ENCODE data around the gene DMXL2.
"Not testable (repeated sequence)": the region's sequence is repeated elsewhere in the genome, so short reads cannot be mapped to it uniquely, and the experiment has no call there.

DMXL2 gene

DNA sequence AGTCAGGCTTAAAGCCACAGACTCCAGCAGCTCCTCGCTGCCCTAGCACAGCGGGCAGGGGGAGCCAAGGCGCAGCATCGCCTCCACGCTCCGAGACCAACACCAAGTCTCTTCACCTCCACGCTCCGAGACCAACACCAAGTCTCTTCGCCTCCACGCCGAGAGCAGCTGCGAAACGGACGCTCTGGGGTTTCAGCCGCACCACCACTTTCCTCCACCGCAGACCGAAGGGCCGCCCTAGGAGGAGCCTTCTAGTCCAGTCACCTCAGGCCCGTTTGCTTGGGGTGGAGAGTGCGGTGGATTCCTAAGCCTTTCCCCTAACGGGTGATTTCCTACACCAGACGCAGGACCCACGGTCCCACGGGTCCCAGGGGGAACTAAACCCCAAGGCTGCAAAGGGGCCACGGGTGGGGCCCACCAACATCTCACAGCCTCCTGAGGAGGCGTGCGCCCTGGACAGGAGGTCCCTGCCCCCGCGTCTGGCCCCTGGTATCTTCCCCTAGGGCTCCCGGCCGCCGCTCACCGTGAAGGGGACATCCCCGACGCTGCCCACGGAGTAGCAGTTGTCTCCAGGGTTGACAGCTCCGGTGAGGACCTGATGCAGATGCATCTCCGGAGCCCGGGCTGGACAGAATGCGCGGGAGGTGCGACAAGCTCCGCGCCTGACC lies 501 bp downstream of the DMXL2 start:
- peak; percentile 55 for DNase-seq (ENCODE audit: low spot score)

DNA sequence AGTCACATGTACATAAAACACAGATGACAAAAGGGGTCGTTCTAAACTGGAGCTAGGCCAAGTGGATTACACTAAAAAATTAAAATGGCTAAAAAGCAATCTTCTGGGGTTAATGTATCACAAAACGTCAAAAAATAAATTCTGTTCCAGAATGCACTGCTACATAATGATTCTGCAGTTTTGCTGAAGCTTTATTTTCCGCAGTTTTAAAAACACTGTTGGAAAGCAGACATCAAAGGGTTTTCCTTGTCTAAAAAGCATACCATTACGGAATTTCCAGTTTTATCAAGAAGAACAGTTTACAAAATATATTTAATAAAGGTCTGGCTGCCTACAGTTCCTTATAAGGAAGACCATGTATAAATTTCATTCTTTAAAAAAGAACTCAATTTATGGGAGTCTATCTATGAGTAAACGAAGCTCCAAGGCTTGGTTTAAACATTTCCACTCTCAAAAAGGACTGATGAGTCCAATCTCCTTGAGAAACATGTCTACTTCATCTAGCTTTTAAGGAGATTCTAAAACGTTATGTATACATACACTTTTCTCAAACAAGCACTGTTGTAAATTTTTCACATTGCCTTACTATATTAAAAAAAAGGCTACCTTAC lies 1.3 kb downstream of the DMXL2 start:
- no peak for DNase-seq (ENCODE audit: low spot score)

DNA sequence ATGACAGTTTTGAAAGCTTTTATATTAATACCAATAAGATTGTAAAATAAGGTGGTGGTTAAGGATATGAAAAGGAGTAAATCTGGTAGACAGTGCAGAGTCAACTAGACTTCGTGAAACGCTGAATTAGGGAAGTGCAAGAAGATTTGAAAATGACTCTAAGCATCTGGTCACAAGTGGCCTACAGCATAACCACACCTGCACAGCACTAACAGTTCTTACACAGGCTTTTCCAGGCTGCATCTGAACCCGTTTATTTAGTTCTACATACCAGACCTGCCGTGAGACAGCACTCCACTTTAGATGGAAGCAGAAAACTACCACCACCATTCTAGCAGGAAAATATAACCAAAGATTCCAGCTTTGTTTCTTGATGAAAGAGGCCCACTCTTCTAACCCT lies 1.9 kb downstream of the DMXL2 start:
- no peak for DNase-seq (ENCODE audit: low spot score)

DNA sequence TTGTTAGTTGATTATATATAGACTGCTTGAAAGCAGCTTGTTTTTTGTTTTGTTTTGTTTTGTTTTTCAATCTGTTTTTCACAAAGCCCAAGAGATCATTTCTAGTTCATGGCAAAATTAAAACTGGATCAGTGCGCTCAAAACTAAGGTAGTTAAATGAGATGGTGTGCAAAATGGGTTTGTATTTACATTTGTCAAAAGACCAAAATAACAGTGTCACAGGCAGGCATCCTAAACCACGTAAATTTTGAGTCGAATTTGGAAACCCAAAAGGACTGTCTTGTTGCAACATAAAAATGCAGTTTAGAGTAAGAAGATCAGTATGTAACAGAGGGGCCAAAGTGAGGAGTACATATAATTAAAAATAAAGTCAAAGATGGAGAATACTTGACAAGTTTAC lies 2.4 kb downstream of the DMXL2 start:
- DNase-seq (ENCODE audit: low spot score), result no peak

DNA sequence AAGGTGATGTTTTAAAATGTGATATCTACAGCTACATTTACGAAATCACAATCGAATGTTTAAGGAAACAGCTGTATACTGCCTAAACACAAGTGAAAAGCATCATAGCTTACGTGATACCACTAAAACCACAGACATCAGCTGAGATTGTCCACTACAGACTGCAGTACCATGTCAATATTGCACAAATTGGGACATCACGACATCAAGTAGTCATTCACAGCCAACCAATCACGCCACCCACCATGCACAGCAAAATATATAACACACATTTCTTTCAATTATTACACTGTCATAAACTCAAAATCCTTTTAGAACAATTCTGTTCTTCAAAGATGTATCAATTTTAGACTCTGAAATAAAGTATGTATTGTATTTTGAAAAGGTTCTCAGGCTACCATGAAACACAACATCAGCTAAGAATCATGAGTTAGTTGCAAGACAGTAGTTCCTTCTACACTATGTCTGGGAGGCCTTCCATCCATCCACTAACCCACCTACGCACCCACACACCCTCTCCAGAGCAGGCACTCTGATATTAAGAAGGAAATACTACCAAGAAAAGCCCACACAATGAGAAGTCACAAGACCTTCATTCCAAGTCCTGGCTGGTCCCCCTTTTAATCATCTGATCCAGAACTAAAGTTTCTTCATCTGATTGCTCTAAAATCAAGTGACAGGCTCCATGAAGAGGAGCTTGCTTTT lies 3.1 kb downstream of the DMXL2 start:
- no peak for DNase-seq (ENCODE audit: low spot score)

DNA sequence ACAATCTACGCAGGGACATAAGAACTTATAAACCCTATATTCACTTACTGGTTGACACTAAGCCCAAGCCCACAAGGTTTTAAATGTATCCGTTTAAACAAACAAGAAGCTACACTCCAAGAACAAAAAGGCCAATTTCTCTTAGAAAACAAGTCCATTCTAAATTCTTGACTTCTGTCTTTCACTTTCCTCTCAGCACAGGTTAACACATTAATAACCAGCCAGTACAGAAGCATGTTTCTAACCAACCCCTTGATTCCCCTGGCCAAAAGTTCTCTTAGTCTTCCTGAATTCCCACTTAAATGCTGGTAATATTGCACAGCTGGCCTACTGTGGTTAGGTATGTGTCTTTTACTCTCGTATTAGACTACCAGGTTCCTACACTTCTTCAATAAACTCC lies 4.7 kb downstream of the DMXL2 start:
- no peak for DNase-seq (ENCODE audit: low spot score)

DNA sequence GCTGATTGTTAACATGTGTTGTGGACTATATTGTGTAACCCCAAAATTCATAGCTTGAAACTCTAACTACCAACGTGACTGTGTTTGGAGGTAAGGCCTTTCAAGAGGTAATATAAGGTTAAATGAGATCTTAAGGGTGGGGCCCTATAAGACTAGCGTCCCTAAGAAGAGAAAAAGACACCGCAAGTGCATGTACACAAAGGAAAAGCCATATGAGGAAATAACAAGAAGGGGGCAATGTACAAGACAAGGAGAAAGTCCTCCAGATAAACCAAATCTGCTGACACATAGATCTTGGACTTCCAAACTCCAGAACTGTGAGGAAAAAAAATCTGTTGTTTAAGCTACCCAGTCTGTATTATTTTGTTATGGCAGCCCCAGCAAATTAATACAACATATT lies 8.6 kb downstream of the DMXL2 start:
- DNase-seq (ENCODE audit: low spot score), result no peak

DNA sequence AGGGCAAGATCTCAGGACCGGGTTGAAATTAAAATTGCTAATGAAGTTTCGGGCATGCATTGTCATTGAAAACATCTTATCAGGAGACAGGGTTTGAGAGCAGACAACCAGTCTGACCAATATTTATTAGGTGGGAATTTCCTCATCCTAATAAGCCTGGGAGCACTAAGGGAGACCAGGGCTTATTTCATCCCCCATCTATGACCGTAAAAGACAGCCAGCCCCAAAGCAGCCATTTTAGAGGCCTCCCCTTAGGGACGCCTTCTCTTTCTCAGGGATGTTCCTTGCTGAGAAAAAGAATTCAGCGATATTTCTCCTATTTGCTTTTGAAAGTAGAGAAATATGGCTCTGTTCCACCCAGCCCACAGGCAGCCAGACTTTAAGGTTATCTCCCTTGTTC lies 9.9 kb downstream of the DMXL2 start:
- DNase-seq (ENCODE audit: low spot score), result not testable (repeated sequence)

DNA sequence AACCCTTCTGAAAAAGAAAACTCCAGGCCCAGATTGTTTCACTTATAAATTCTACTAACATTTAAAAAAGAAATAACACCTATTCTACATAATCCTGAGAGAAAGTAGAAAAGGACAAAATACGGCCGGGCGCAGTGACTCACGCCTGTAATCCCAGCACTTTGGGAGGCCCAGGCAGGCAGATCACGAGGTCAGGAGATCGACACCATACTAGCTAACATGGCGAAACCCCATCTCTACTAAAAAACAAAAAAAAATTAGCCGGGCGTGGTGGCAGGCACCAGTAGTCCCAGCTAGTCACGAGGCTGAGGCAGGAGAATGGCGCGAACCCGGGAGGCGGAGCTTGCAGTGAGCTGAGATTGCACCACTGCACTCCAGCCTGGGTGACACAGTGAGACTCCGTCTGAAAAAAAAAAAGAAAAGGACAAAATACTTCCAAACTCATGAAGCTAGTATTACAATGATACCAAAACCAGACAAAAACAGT lies 19.1 kb downstream of the DMXL2 start:
- DNase-seq (ENCODE audit: low spot score), result not testable (repeated sequence)

DNA sequence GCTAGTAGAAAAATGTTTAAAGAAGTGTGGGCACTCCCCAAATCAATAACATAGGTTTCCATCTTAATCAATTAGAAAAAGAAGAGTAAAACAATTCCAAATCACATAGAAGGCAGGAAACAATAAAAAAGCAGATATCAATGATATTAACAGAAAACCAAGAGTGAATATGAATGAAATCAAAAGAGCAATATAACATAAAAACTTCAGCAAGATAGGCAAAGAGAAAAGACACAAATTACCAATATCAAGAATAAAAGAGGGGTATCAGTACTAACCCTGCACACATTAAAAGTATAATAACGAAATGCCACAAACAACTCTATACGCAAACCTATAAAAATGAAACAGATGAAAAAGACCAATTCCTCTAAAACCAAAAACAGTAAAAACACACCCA lies 19.6 kb downstream of the DMXL2 start:
- DNase-seq (ENCODE audit: low spot score), result no peak

DNA sequence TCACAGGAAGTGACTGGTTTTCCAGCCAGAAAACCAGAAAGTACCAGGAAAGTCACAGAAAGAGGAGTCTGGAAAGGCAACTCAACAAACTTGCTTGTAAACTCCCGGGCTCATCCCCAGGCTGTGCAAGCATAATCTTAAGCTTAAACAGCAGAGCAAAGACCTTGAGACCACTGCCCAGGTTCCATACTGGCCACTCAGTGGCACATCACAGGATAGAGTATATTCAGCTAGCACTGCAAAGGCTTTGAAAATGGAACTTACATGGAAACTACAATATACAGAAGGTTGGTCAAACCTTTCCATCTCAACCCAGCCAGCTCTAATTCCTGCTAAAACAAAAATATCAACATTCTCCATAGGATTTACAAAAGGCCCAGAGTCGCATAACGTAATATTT lies 20.1 kb downstream of the DMXL2 start:
- no peak for DNase-seq (ENCODE audit: low spot score)

DNA sequence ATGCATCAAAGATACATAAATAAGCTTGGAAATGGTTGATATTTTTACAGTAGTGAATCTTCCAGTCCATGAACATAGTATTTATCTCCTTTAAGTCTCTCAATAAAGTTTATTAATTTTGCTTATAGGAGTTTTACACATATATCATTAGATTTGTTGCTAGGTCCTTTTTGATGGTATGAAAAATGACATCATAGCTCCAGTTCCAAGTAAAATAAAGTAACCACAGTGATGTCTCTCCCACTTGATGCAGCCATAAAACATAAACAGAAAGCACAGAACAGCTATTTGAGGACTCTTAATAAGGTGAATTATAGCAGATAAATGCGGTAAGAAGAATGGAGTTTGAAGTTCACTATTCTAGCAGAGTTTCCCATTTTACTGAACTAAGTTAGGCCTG lies 20.8 kb downstream of the DMXL2 start:
- DNase-seq (ENCODE audit: low spot score), result no peak

DNA sequence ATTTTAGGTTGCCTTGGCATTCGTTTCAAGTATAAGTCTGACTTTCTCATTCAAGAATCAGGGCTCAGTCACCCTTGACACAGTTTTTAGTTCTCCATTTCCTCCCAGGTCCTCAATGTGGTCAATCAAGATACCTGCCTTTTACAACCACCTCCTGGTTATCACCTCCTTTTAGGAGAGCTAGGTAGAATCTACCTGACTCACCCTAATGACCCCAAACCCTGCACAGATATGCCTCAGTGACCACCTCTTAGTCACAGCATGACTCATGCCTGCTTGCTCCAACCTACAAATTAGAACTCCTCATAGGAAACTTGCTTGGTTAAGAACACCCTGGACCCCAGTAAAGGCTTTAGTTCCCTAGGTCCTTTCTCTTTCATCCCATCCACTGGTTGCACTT lies 22.5 kb downstream of the DMXL2 start:
- DNase-seq (ENCODE audit: low spot score), result no peak

DNA sequence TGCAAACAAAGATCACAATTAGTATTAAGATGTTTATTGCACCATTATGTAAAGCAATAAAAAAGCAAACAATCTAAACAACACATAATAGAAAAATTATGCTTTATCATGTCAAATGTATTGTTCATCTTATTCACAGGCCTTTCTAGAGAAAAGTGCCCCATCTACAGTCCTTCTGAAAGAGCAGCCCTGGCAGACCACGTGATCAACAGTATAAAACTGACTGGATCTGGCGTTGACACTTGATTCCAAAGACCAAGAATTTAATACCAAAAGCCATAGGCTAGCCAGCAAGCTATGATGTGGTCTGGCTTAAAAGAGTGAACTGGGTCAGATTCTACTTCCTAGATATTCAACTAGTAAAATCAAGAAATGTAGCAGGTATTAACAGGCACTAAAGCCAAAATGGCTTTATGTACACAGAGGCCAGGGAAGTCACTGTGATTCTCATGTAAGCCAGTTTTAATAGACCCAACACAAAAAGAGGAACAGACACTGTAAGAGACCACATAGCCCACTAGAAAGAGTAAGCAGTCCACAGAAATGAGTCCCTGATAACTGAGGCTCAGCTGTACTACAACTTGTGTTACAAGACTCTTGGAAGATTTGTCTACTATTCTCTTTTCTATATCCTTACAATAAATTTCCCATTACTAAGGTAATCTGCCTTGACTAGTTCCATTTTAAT lies 32.5 kb downstream of the DMXL2 start:
- DNase-seq (ENCODE audit: low spot score), result no peak

DNA sequence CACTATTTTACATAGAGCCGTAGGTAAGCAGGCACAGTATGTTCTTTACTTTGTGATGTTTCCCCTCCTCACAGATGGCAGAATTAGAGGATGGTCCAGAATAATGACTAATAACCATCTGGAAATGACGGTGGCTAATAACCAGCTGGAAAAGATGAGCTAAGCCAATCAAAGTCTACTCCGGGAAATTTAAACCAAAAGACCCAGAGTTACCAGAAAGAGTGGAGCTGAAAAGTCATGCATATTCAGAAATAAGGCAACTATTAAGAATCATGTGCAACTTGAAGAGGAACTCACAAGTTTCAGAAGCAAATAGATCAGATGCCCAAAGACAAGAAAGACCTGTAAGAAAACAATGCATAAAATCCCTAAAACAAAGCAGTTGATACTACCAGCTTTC lies 33.6 kb downstream of the DMXL2 start:
- DNase-seq (ENCODE audit: low spot score), result no peak

DNA sequence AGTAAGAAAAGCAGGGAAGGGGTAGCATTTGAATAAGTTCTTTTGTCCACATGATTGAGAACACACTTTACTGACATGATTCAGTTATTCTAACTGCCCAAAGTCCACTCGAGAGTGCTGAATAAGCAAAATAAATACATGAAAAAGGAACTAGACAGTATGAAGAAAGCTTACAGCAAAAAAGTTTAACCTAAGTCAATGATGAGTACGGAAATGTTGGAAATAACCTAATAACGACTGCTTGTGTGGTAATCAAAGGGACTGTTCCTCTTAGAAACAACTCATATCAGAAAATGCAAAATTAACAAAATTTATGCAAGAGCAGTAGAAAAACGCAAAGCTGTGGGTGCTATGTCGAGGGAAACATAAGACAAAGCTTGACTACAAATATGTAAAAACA lies 36.6 kb downstream of the DMXL2 start:
- DNase-seq (ENCODE audit: low spot score), result no peak

DNA sequence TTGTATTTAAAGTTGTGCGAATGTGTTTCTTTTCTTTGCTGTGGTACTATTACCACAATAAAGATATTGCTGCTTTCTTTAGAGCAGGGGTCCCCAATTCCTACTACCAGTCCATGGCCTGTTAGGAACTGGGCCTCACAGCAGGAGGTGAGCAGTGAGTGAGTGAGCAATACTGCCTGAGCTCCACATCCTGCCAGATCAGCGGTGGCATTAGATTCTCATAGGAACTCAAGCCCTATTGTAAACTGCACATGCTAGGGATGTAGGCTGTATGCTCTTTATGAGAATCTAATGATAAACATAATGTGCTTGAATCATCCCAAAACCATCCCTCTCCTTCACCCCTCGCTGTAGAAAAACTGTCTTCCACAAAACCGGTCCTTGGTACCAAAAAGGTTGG lies 41.6 kb downstream of the DMXL2 start:
- no peak for DNase-seq (ENCODE audit: low spot score)

DNA sequence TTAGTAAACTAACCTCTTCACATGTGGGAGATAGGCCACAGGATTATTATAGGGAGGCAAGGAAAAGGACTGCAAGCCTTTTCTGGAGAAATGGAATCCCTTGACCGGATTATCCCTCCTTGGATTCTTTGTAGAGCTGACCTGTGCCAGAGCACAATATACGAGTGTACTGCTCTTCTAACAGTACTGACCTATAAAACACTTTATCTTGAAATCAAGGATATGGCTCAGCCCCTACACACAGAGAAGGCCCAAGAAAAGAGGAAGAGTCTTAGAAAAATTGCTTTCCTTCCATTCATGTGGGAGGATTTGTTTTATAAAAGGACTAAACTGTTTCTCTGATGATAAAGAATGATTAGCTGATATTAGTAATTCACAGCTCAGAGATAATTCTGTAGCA lies 42.2 kb downstream of the DMXL2 start:
- DNase-seq (ENCODE audit: low spot score), result no peak

DNA sequence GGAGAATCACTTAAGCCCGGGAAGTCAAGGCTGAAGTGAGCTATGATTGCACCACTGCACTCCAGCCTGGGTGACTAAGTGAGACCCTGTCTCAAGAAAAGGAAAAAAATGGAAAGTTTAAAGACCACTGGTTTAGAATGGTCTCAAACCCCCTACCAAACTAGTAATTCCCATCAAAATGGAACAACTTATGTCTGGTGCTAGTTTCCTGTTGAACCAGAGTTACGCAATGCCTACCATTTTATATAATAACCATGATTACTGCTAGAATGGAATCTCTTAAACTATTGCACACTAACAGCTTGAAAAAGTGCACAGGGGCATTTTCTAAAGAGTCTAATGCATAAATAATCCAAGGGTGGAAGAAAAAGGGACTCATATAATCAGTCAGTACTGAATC lies 43.6 kb downstream of the DMXL2 start:
- DNase-seq (ENCODE audit: low spot score), result no peak

DNA sequence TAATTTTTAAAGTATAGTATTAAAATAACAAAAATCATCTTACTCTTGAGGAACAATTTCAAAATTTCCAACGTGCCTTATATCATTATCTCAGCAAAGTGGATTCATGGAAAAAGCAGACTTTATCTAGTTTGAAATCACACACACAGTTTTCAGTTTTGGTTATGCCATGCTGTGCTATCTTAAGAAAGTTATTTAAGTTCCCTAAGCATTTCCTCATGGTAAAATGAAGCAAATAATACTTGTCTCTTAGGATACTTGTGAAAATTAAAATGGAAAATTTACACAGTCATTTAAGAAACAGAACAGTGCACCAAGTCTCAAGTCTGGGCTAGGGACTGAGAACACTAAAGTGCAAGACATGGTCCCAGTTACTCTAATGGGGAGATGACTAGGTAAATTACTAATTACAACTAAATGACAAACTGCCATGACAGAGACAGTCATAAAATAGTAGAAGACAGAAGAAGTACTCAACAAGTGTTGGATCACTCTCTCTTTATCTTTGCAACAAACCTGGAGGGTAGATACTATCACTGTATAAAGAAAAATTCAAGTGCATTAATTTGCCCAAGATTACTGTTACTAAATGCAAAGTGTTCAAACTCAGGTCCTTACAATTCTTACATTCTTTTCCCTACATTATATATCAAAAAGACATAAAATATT lies 44.8 kb downstream of the DMXL2 start:
- DNase-seq (ENCODE audit: low spot score), result no peak

DNA sequence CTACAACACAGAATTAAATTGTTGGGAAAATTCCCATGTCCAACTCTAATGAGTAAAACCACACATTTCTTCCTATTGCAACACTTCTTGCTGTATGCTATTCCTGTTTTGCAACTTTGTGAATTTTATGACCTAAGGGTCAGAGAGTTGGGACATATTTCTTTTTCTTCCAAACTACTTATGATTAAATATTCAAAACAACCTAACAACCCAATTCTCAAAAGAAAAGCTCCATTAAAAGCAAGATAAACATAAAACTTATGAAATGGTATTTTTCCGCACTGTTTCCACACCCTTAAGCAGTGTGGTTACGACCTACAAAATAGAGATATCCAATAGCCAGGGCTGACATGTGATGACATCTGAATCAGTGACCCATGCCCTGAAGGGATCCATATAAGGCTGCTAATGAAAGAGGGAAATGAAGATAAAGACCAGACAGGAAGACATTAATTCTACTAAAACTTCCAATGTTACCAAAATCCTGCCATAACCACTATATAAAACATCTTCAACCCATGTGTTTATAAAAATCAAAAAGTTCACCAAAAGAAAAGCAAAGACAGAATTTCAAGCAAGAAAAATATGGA lies 45.6 kb downstream of the DMXL2 start:
- DNase-seq (ENCODE audit: low spot score), result no peak

DNA sequence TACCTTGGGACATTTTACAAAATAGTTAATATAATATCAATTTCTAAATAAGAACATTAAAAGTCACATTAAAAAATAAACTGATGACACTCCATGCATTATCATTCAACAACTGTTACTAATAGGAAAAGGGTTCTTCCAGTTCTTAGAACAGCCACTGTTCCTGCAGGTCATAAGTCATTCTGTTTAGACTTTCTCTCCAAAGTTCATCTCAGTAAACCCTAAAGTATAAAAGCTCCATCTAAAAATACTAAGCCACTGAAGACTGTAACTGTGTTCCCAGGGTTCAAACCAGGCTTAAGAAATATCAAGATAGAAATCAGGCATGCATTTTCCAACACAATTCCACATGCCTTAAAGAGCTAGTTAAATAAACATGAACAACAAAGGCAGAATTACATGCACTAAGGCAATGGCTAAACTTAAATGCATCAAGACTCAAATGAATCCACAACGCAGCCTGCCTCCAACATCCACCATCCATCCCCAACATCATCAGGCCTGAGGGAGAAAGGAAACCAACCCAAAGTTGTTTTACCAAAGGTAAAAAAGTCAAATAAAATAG lies 46.2 kb downstream of the DMXL2 start:
- no peak for DNase-seq (ENCODE audit: low spot score)
